HUES64 (cell line): ENCODE measurements around the gene IRS2. TPM values are rescaled to one million over a fixed set of nuclear protein-coding genes. Genes with fewer than 3 reads are reported as not detected.
"Not testable (repeated sequence)": the region's sequence is repeated elsewhere in the genome, so short reads cannot be mapped to it uniquely, and the experiment has no call there.

Experiments
- H3K27ac ChIP-seq: 2 replicates; pipeline ENCODE4 v1.7.0; 2013; ENCODE audit warnings: low read depth, low read length, inconsistent platforms
- H3K27me3 ChIP-seq: 2 replicates; pipeline ENCODE4 v1.6.1; 2013; ENCODE audit warnings: mild to moderate bottlenecking, low read length; ENCODE audit not compliant: insufficient read depth
- H3K36me3 ChIP-seq: 2 replicates; pipeline ENCODE4 v1.6.1; 2013; ENCODE audit warnings: mild to moderate bottlenecking, low read length; ENCODE audit not compliant: insufficient read depth
- H3K4me1 ChIP-seq: 2 replicates; pipeline ENCODE4 v1.6.1; 2013; ENCODE audit warnings: mild to moderate bottlenecking, low read length, moderate library complexity; ENCODE audit not compliant: insufficient read depth
- H3K4me3 ChIP-seq: 2 replicates; pipeline ENCODE4 v1.5.1; 2013; ENCODE audit warnings: mild to moderate bottlenecking, low read length, moderate library complexity
- H3K9ac ChIP-seq: 2 replicates; pipeline ENCODE4 v1.6.1; 2013; ENCODE audit warnings: mild to moderate bottlenecking, low read depth, low read length
- H3K9me3 ChIP-seq: 2 replicates; pipeline ENCODE4 v1.6.1; 2013; ENCODE audit warnings: low read depth, low read length; ENCODE audit not compliant: insufficient read depth
- WGBS: fragments of 150-250, 120-280 bp; methylation state at CpG from one replicate; pipeline ENCODE4 v1.1.7; 2013; ENCODE audit warnings: missing lambda C conversion rate; 5-methylcytosine and 5-hydroxymethylcytosine counted together
- polyA plus RNA-seq, 2 experiments: library from polyadenylated mRNA; stranded (reverse); fragments of 50-300 nt; gene quantifications; one replicate each; pipeline ENCODE4 v1.2.3, GENCODE V29; 2013

Gene IRS2, protein sequence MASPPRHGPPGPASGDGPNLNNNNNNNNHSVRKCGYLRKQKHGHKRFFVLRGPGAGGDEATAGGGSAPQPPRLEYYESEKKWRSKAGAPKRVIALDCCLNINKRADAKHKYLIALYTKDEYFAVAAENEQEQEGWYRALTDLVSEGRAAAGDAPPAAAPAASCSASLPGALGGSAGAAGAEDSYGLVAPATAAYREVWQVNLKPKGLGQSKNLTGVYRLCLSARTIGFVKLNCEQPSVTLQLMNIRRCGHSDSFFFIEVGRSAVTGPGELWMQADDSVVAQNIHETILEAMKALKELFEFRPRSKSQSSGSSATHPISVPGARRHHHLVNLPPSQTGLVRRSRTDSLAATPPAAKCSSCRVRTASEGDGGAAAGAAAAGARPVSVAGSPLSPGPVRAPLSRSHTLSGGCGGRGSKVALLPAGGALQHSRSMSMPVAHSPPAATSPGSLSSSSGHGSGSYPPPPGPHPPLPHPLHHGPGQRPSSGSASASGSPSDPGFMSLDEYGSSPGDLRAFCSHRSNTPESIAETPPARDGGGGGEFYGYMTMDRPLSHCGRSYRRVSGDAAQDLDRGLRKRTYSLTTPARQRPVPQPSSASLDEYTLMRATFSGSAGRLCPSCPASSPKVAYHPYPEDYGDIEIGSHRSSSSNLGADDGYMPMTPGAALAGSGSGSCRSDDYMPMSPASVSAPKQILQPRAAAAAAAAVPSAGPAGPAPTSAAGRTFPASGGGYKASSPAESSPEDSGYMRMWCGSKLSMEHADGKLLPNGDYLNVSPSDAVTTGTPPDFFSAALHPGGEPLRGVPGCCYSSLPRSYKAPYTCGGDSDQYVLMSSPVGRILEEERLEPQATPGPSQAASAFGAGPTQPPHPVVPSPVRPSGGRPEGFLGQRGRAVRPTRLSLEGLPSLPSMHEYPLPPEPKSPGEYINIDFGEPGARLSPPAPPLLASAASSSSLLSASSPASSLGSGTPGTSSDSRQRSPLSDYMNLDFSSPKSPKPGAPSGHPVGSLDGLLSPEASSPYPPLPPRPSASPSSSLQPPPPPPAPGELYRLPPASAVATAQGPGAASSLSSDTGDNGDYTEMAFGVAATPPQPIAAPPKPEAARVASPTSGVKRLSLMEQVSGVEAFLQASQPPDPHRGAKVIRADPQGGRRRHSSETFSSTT (N-terminal part only)
- 4.7 TPM for polyA plus RNA-seq (2013, experiment 1 of 2)
- 5.0 TPM for polyA plus RNA-seq (2013, experiment 2 of 2)

DNA sequence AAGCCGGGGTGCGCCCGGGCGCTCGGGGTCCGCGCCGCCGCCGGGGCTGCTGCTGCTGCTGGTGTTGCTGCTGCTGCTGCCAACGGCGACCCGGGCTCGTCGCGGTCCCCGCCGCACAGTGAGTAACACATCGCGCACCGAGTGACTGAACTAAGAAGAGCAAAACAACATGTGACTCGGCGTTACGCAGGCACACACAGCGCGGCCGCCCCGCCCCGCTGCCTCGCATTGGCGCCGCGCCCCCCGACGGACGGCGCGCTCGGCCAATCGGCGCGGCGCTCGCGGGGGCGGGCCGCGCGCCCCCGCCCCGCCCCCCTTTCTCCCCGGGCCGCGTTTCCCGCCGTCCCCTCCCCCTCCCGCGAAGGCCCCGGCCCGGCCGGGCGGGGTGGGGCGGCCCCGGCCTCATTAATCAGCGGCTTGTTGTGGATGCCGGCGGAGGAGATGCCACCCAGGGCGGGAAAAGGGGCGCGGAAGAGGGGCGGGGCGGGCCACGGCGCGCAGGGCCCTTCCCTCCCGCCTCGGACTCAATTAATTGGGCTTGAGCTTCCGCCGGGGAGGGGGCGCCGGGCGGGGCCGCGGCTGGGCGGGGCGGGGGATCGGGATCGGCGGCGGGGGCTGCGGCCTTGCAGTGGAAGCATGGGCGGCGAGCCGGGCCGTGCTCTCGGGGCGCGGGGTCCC is at the start of gene IRS2:
Gene IRS2, minus strand, starts transcription at position 127 of the 678 bp plus-strand sequence. CDS start 530 bp downstream, outside the sequence.
- Histone ChIP-seq H3K4me3 (peak within 1 kb of the TSS; percentile 78), H3K27me3 (peaks cover 30% of the 10 kb centered on the region), H3K4me1 (peaks cover 6% of the 10 kb centered on the region; the same call in 1 of the 2 replicates), H3K36me3 (0 out of 2 replicates have a peak, but pooled peaks cover 7% of the 10 kb centered on the region), H3K9ac (peak within 1 kb of the TSS; percentile 84), H3K9me3 (no peaks in the 10 kb centered on the region), H3K27ac (peak within 1 kb of the TSS; percentile 87; the same call in 1 of the 2 replicates)
- WGBS, result under 1% methylated on average over 93 of the region's 98 CpGs

DNA sequence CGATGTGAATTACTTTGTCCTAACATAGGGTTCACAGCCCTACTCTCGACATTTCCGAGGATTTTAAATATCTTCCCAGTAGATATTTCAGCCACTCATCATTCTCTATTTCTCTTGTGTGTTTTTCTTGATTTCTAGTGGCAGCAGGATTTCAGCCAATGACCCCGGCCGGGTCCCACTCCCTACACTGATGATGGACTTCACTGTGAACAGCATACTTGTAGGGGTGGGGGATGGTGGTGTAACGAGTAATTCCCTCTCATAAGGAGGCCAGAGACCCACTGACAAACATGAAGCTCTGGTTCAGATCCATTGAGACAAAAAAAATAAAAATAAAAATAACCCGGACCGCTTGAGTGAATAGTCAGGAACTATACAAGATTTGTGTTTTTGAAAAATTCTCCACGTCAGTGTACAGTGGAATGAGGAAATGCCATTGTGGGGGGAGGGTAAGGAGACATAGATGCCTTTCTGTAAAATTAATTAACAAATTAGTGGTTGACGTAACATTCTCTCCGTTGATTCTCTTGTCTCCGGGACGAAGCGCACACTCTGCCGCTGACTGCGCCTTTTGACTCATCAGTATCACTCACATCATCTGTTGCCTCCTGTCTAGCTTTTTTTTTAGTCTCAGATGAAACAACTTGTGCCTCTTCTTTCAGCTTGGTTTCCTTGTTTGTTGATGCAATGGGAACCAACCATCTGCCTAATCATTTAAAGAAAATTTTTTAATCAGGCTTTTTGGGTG is 48.8 kb upstream of the IRS2 start:
- Histone ChIP-seq H3K4me1 (no peaks in the 10 kb centered on the region), H3K27ac (no peak overlapping the region)

DNA sequence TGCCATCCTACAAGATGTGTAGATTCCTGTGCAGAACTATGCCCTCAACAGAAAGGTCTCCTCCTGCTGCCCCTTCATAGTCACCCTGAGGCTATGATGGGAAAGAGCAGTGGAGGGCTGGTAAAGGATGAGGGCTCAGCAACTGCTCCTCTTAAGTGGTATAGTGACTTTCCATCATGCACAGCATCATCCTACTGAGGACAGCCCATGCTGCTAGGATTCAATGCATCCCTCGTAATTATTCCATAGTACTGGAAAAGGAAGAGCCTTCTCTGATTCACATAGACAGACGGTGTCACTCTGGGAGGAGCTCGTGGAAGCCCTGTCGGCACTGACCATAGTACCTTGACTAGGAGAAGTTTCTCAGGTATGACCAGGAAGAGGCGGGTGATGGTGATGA is 47.6 kb upstream of the IRS2 start:
- Histone ChIP-seq H3K36me3 (no peaks in the 10 kb centered on the region), H3K4me1 (no peaks in the 10 kb centered on the region)
- WGBS, result 97% methylated on average over 5 of the region's 5 CpGs

More for the DNA sequence above, 48.8 kb upstream of the IRS2 start:
- Histone ChIP-seq H3K36me3 (no peaks in the 10 kb centered on the region), H3K27me3 (no peaks in the 10 kb centered on the region), H3K4me3 (no peak overlapping the region), H3K9me3 (no peaks in the 10 kb centered on the region; the same call in 1 of the 2 replicates), H3K9ac (no peak overlapping the region)
- 96% methylated on average over 13 of the region's 16 CpGs for WGBS

DNA sequence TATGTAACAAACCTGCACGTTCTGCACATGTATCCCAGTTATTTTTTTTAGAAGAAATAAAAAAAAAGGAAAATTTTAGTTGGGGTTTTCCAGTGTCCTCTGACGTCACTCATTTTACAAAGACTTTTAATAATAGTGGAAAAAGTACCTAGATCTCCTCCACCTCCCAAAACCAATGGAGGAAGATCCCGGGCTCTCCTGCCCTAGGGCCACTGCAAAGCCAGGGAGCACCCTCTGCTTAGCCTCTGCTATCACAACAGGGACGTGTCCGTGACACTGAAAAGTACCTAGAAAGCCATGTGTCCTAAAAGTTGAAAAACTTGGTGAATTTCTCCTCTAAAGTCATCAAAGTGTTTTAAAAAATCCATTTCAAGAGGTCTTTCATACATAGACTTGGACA is 46.7 kb upstream of the IRS2 start:
- no peaks in the 10 kb centered on the region for H3K36me3 ChIP-seq
- no peak overlapping the region for H3K4me3 ChIP-seq
- H3K4me1 ChIP-seq, result no peaks in the 10 kb centered on the region
- H3K9me3 ChIP-seq, result peaks cover 8% of the 10 kb centered on the region
- H3K27me3 ChIP-seq, result no peaks in the 10 kb centered on the region
- no peak overlapping the region for H3K27ac ChIP-seq
- no peak overlapping the region for H3K9ac ChIP-seq
- WGBS, result 95% methylated on average over 4 of the region's 5 CpGs

More for the DNA sequence above, 47.6 kb upstream of the IRS2 start:
- Histone ChIP-seq H3K27ac (no peak overlapping the region), H3K27me3 (no peaks in the 10 kb centered on the region), H3K9me3 (peaks cover 7% of the 10 kb centered on the region), H3K9ac (no peak overlapping the region), H3K4me3 (no peak overlapping the region)

DNA sequence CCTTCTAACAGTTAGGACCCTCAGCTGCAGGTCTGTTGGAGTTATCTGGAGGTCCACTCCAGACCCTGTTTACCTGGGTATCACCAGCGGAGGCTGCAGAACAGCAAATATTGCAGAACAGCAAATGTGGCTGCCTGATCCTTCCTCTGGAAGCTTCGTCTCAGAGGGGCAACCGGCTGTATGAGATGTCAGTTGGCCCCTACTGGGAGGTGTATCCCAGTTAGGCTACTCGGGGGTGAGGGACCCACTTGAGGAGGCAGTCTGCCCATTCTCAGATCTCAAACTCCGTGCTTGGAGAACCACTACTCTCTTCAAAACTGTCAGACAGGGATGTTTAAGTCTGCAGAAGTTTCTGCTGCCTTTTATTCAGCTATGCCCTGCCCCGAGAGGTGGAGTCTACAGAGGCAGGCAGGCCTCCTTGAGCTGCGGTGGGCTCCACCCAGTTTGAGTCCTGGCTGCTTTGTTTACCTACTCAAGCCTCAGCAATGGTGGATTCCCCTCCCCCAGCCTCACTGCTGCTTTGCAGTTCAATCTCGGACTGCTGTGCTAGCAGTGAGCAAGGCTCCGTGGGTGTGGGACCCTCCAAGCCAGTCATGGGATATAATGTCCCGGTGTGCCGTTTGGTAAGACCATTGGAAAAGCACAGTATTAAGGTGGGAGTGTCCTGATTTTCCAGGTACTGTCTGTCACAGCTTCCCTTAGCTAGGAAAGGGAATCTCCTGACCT is 42.4 kb upstream of the IRS2 start:
- not testable (repeated sequence) for H3K36me3 ChIP-seq, H3K27me3 ChIP-seq, H3K27ac ChIP-seq, H3K4me1 ChIP-seq, H3K4me3 ChIP-seq, H3K9ac ChIP-seq, H3K9me3 ChIP-seq
- WGBS, result 91% methylated on average over 11 of the region's 11 CpGs

DNA sequence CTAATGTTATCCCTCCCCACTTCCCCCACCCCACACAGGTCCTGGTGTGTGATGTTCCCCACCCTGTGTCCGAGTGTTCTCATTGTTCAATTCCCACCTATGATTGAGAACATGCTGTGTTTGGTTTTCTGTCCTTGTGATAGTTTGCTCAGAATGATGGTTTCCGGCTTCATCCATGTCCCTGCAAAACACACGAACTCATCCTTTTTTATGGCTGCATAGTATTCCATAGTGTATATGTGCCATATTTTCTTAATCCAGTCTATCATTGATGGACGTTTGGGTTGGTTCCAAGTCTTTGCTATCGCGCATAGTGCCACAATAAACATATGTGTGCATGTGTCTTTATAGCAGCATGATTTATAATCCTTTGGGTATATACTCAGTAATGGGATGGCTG is 36.8 kb upstream of the IRS2 start:
- H3K9ac ChIP-seq, H3K36me3 ChIP-seq, H3K4me1 ChIP-seq, H3K27me3 ChIP-seq, H3K4me3 ChIP-seq, H3K27ac ChIP-seq, H3K9me3 ChIP-seq: not testable (repeated sequence)
- 100% methylated on average over 2 of the region's 6 CpGs for WGBS

DNA sequence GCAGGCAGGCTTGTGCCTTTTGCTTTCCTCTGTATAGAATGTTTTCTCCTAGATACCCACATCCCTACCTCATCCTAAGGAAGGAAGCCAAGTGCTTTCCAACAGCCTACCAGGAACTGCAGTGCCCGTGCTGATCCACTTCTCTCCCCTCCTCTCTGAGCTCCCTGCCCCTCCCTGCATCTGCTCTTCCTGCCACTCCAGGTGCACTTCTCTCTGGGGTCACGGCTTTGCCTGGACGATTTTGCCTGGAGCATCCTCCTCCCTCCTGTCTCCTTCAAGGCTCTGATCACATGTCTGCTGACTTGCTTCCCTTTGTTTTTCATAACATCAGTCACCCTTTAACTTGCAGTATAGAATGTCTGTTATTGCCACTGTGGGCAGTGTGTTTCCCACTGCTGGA is 34.7 kb upstream of the IRS2 start:
- 60% methylated on average over 3 of the region's 3 CpGs for WGBS
- no peak overlapping the region for H3K9ac ChIP-seq
- peaks cover 9% of the 10 kb centered on the region for H3K4me1 ChIP-seq
- no peaks in the 10 kb centered on the region for H3K27me3 ChIP-seq
- no peak overlapping the region for H3K27ac ChIP-seq
- H3K4me3 ChIP-seq, result no peak overlapping the region
- H3K36me3 ChIP-seq, result no peaks in the 10 kb centered on the region
- no peaks in the 10 kb centered on the region for H3K9me3 ChIP-seq

DNA sequence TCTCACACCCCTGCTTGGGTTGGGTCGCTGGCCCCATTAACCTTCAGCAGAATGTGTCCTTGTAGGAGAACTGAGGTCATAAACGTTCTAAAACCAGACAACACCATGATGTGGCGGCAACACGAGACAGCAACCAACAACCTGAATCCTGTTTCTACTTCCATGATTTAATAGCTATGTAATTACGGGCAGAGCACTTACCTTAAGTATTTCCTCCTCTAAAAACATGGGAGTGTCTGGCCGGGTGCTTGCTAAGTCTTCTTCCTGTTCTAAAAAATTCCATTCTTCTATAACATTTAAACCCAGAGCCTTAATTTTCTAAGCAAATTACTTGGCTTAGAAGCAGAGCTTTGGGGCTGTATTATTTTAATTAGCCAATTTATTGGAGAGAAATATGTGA is 33.5 kb upstream of the IRS2 start:
- H3K4me3 ChIP-seq, result no peak overlapping the region
- H3K27ac ChIP-seq, result no peak overlapping the region
- peaks cover 9% of the 10 kb centered on the region for H3K4me1 ChIP-seq
- no peak overlapping the region for H3K9ac ChIP-seq
- WGBS, result 97% methylated on average over 6 of the region's 6 CpGs
- H3K9me3 ChIP-seq, result no peaks in the 10 kb centered on the region
- H3K36me3 ChIP-seq, result no peaks in the 10 kb centered on the region
- H3K27me3 ChIP-seq, result no peaks in the 10 kb centered on the region

DNA sequence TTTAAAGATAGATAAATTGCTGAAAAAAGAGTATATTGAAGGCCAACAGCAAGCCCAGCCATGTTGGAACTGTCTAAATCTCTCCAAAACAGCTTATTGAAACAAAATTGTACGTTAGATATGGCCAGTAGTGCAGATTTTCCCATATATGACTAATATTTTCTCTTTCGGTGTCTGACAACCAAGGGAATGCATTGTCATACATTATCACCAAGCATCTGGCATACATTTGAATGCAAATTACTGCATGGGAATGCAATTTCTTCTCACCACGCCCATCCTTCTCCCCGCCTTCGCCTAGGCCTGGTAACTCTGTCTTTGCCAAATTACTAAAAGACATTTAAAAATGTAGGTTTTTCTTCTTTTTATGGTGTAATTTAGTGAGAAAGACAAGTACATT is 32.5 kb upstream of the IRS2 start:
- Histone ChIP-seq H3K9ac (no peak overlapping the region), H3K4me3 (no peak overlapping the region), H3K4me1 (peaks cover 9% of the 10 kb centered on the region), H3K27ac (no peak overlapping the region), H3K9me3 (no peaks in the 10 kb centered on the region), H3K27me3 (no peaks in the 10 kb centered on the region), H3K36me3 (no peaks in the 10 kb centered on the region)
- WGBS, result 89% methylated on average over 4 of the region's 5 CpGs
